ENCODE data around the gene ZCCHC10. TPM values are rescaled to one million over a fixed set of nuclear protein-coding genes. Genes with fewer than 3 reads are reported as not detected.

Gene ZCCHC10
- total and polyA plus RNA-seq, 2 donors (not counting 3 experiments of a cell fraction or from before 2014, with no cell fraction given): 25.9 to 32.1 TPM

- Histone ChIP-seq H4K20me1 (replicated peaks; ENCODE audit: control insufficient read depth, extremely low read depth, insufficient read depth, low read length) (peaks cover 13% of the 10 kb centered on the region), H3K4me2 (ENCODE audit: insufficient read depth, low read length) (peak within 1 kb of the TSS; percentile 96), H3K36me3 (ENCODE audit: control insufficient read depth in 2 of 2, extremely low read depth in 1 of 2, insufficient read depth in 2 of 2, low read length in 2 of 2) (no peaks in the 10 kb centered on the region), H3K9me1 (replicated peaks; ENCODE audit: control insufficient read depth, extremely low read depth, insufficient read depth, low read length) (no peaks in the 10 kb centered on the region), H3K9me3 (replicated peaks; ENCODE audit: control insufficient read depth, insufficient read depth, low read length) (no peaks in the 10 kb centered on the region), H3K27me3 (ENCODE audit: control insufficient read depth in 2 of 2, insufficient read depth in 2 of 2, low read length in 2 of 2) (no peaks in the 10 kb centered on the region), H3K4me1 (ENCODE audit: control insufficient read depth, extremely low read depth, insufficient read depth, low read length) (peaks cover 15% of the 10 kb centered on the region), H3K27ac (ENCODE audit: insufficient read depth, low read depth, low read length) (peak within 1 kb of the TSS; percentile 81), H3K79me2 (ENCODE audit: control insufficient read depth, insufficient read depth, low read length) (peaks cover 49% of the 10 kb centered on the region), H3K9ac (replicated peaks; ENCODE audit: extremely low read depth, insufficient read depth, low read length) (peak within 1 kb of the TSS; percentile 99), H2AFZ (ENCODE audit: low read depth, low read length) (peak within 1 kb of the TSS; percentile 63), H3K4me3 (replicated peaks in 1 of 3; ENCODE audit: insufficient read depth in 1 of 3, low read depth in 1 of 3, low read length in 3 of 3) (peak within 1 kb of the TSS; percentile 83 to 98 (median 84))
- FAIRE-seq (peak; percentile 88), DNase-seq (ENCODE audit: low read depth, low spot score) (peak; percentile 97)
- dilution Hi-C loops (cut with MboI; ENCODE audit: extremely low pct_ligation_motif_present, low sequenced_read_pairs) (no loop called here), intact Hi-C loops (cut with micrococcal nuclease) (loop anchor here (1.0 to 5.0 kb wide), 4 partner anchors 15 to 279 kb away; partner anchors contain the start of gene ZCCHC10)
- POLR2A ChIA-PET: interaction anchor here (0.5 to 1.9 kb wide), 6 partner anchors 21 to 995 kb away, joined by 3 to 9 read pairs (median 4); partner anchors contain the start of gene HSPA4
- TF ChIP-seq POLR2A (IDR thresholded peaks at IDR 0.05; ENCODE audit: low read depth, low read length): peak; percentile 90
- TF ChIP-seq, protein P1, sequence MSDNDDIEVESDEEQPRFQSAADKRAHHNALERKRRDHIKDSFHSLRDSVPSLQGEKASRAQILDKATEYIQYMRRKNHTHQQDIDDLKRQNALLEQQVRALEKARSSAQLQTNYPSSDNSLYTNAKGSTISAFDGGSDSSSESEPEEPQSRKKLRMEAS (IDR thresholded peaks at IDR 0.05; ENCODE audit: insufficient read depth, insufficient read length): peak; percentile 96
- peak; percentile 18 for TF ChIP-seq MYC (IDR thresholded peaks at IDR 0.05; ENCODE audit: low read depth, low read length)
- peak; percentile 7 for TF ChIP-seq FOS (IDR thresholded peaks at IDR 0.05; ENCODE audit: borderline replicate concordance, insufficient read depth, low read length)
- peak; percentile 96 for TF ChIP-seq POLR2AphosphoS5 (IDR thresholded peaks at IDR 0.05; ENCODE audit: insufficient read depth, low read depth, low read length)
- TF ChIP-seq EZH2 (IDR thresholded peaks at IDR 0.05; ENCODE audit: borderline replicate concordance, low read depth, low read length, severe bottlenecking): no peak
- TF ChIP-seq, protein P2, sequence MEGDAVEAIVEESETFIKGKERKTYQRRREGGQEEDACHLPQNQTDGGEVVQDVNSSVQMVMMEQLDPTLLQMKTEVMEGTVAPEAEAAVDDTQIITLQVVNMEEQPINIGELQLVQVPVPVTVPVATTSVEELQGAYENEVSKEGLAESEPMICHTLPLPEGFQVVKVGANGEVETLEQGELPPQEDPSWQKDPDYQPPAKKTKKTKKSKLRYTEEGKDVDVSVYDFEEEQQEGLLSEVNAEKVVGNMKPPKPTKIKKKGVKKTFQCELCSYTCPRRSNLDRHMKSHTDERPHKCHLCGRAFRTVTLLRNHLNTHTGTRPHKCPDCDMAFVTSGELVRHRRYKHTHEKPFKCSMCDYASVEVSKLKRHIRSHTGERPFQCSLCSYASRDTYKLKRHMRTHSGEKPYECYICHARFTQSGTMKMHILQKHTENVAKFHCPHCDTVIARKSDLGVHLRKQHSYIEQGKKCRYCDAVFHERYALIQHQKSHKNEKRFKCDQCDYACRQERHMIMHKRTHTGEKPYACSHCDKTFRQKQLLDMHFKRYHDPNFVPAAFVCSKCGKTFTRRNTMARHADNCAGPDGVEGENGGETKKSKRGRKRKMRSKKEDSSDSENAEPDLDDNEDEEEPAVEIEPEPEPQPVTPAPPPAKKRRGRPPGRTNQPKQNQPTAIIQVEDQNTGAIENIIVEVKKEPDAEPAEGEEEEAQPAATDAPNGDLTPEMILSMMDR (IDR thresholded peaks at IDR 0.05; ENCODE audit: extremely low read depth in 1 of 2, insufficient read depth in 1 of 2, low read depth in 1 of 2, low read length in 2 of 2): no peak
- BruUV-seq (replicated peaks): no TSS peak
- CTCF ChIA-PET: interaction anchor here (0.7 kb wide), 1 partner anchor 115 kb away, joined by 3 read pairs; no protein-coding TSS in a partner anchor
These were observed 62.9 kb downstream of the ZCCHC10 start, which contains the start of gene AFF4 for GRCh38 chr5:132963171-132964104. Gene AFF4, minus strand, starts transcription at chr5:132963634. Its CDS starts 26,445 bp downstream, at chr5:132937189.

Measured in endothelial cell of umbilical vein (primary cell).